ENCODE data around the gene HNRNPA3.

HNRNPA3 gene

GRCh38 chr2:177249038-177249437 lies 36.4 kb downstream of the HNRNPA3 start:
- no peak overlapping the region for H3K4me3 ChIP-seq (ENCODE audit: control insufficient read depth, low read depth, low read length)
- no peak for TF ChIP-seq CTCF (conservative IDR thresholded peaks at IDR 0.05; ENCODE audit: control insufficient read depth, insufficient read depth, low read depth, low read length)
- no peak for DNase-seq (ENCODE audit: low read depth)

GRCh38 chr2:177250461-177250860 lies 37.9 kb downstream of the HNRNPA3 start:
- no peak for TF ChIP-seq CTCF (conservative IDR thresholded peaks at IDR 0.05; ENCODE audit: control insufficient read depth, insufficient read depth, low read depth, low read length)
- H3K4me3 ChIP-seq (ENCODE audit: control insufficient read depth, low read depth, low read length) = no peak overlapping the region
- DNase-seq (ENCODE audit: low read depth) = no peak

- TF ChIP-seq CTCF (conservative IDR thresholded peaks at IDR 0.05; ENCODE audit: control insufficient read depth, insufficient read depth, low read depth, low read length) = no peak
These were observed 38.6 kb downstream of the HNRNPA3 start for GRCh38 chr2:177251165-177251542.

GRCh38 chr2:177252808-177253531 lies 40.4 kb downstream of the HNRNPA3 start:
- no peak for DNase-seq (ENCODE audit: low read depth)
- no peak overlapping the region for H3K4me3 ChIP-seq (ENCODE audit: control insufficient read depth, low read depth, low read length)
- no peak for TF ChIP-seq CTCF (conservative IDR thresholded peaks at IDR 0.05; ENCODE audit: control insufficient read depth, insufficient read depth, low read depth, low read length)

More at GRCh38 chr2:177251165-177251542, 38.6 kb downstream of the HNRNPA3 start:
- H3K4me3 ChIP-seq (ENCODE audit: control insufficient read depth, low read depth, low read length) = no peak overlapping the region
- no peak for DNase-seq (ENCODE audit: low read depth)

GRCh38 chr2:177253704-177254103 lies 41.1 kb downstream of the HNRNPA3 start:
- no peak for TF ChIP-seq CTCF (conservative IDR thresholded peaks at IDR 0.05; ENCODE audit: control insufficient read depth, insufficient read depth, low read depth, low read length)
- H3K4me3 ChIP-seq (ENCODE audit: control insufficient read depth, low read depth, low read length) = no peak overlapping the region
- DNase-seq (ENCODE audit: low read depth) = no peak

- peak; percentile 38 for TF ChIP-seq CTCF (conservative IDR thresholded peaks at IDR 0.05; ENCODE audit: control insufficient read depth, insufficient read depth, low read depth, low read length)
- no peak overlapping the region for H3K4me3 ChIP-seq (ENCODE audit: control insufficient read depth, low read depth, low read length)
These were observed 42.0 kb downstream of the HNRNPA3 start for GRCh38 chr2:177254433-177255226.

More at GRCh38 chr2:177254433-177255226, 42.0 kb downstream of the HNRNPA3 start:
- peak; percentile 36 for DNase-seq (ENCODE audit: low read depth)
